Measurements from ENCODE around the gene DNAJC11. TPM values are rescaled to one million over a fixed set of nuclear protein-coding genes. Genes with fewer than 3 reads are reported as not detected.

The DNAJC11 gene
- total RNA-seq, 1 experiment from 2014 or later, result 75.6 TPM

DNA sequence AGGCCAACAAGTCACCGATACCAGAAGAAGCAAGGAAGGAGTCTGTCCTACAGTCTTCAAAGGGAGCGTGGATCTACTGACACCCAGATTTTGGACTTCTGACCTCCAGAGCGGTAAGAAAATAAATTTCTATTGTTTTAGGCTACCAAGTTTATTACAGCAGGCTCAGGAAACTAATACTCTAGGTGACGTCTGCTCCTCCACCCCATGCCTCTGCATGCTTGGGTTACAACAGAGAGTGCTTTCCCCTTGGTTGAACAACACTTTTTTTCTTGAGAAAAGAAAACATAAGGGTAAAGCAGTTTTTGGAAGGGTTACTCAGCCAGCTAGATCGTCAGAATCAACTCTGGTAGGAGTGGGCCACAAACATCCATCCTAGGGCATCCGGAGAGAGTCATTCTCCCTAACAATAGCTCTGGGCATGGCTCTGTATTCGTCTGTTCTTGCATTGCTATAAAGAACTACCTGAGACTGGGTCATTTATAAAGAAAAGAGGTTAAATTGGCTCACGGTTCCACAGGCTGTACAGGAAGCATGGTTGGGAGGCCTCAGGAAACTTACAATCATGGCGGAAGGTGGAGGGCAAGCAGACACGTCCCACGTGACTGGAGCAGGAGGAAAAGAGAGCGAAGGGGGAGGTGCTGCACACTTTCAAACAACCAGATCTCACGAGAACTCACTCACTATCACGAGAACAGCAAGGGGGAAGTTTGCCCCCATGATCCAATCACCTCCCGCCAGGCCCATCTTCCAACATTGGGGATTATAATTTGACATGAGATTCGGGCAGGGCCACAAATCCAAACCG lies 22.2 kb upstream of the DNAJC11 start:
- ATAC-seq (no peak), DNase-seq (ENCODE audit: low read depth, low spot score) (no peak)
- H3K36me3 ChIP-seq (ENCODE audit: control insufficient read depth in 1 of 2, insufficient read depth in 2 of 2, low read length in 2 of 2), result no peaks in the 10 kb centered on the region
- peaks cover 2 to 21% of the 10 kb centered on the region in 2 experiments; a peak in 2 of 4 replicates for H3K4me1 ChIP-seq (ENCODE audit: control insufficient read depth in 1 of 2, insufficient read depth in 2 of 2, low read length in 2 of 2)
- H3K4me2 ChIP-seq (ENCODE audit: low read length), result peak overlapping the region; percentile 50
- no peak for TF ChIP-seq ZNF274 (IDR thresholded peaks at IDR 0.05; ENCODE audit: low read depth, low read length)
- no peak for TF ChIP-seq ZFX (IDR thresholded peaks at IDR 0.05)
- TF ChIP-seq TCF7L2 (IDR thresholded peaks at IDR 0.05; ENCODE audit: borderline replicate concordance, extremely low read depth, insufficient read depth, insufficient read length), result no peak
- TF ChIP-seq, protein P1, sequence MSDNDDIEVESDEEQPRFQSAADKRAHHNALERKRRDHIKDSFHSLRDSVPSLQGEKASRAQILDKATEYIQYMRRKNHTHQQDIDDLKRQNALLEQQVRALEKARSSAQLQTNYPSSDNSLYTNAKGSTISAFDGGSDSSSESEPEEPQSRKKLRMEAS (IDR thresholded peaks at IDR 0.05), result no peak
- no peak for TF ChIP-seq EZH2 (IDR thresholded peaks at IDR 0.05)
- no peak for TF ChIP-seq RAD21 (IDR thresholded peaks at IDR 0.05; ENCODE audit: low read depth)
- TF ChIP-seq EZH2phosphoT487 (IDR thresholded peaks at IDR 0.05; ENCODE audit: borderline replicate concordance), result no peak
- H3K27ac ChIP-seq (ENCODE audit: low read depth, low read length), result no peak overlapping the region
- no peaks in the 10 kb centered on the region for H3K9me2 ChIP-seq (ENCODE audit: insufficient read depth)
- no peaks in the 10 kb centered on the region for H3K27me3 ChIP-seq (ENCODE audit: insufficient read depth, low read length)
- no peak overlapping the region for H3K4me3 ChIP-seq (replicated peaks in 1 of 2; ENCODE audit: low read depth in 1 of 2, low read length in 2 of 2)
- intact Hi-C loops (cut with micrococcal nuclease), result loop anchor here (10.0 kb wide), 1 partner anchor 921 kb away; no protein-coding TSS in a partner anchor
- ChIA-PET RAD21 (ENCODE audit: low non-redundant PET in 1 of 2, low total read pairs in 2 of 2, uncharacterized antibody in 2 of 2, unreplicated experiment in 2 of 2) (no interaction called here), POLR2A (no interaction called here), CTCF (no interaction called here)
- no peaks in the 10 kb centered on the region for H4K20me1 ChIP-seq (ENCODE audit: insufficient read depth)
- no peaks in the 10 kb centered on the region for H3K9me3 ChIP-seq (ENCODE audit: control insufficient read depth in 1 of 2, insufficient read depth in 1 of 2, low read depth in 1 of 2, low read length in 2 of 2)
- no peaks in the 10 kb centered on the region for H3K79me2 ChIP-seq (ENCODE audit: insufficient read depth, low read length)
- peak overlapping the region; percentile 64 for H2AFZ ChIP-seq (ENCODE audit: low read depth, low read length, poor library complexity, severe bottlenecking)
- H3K9ac ChIP-seq (ENCODE audit: low read length), result no peak overlapping the region
- no TSS peak for BruUV-seq (replicated peaks)

DNA sequence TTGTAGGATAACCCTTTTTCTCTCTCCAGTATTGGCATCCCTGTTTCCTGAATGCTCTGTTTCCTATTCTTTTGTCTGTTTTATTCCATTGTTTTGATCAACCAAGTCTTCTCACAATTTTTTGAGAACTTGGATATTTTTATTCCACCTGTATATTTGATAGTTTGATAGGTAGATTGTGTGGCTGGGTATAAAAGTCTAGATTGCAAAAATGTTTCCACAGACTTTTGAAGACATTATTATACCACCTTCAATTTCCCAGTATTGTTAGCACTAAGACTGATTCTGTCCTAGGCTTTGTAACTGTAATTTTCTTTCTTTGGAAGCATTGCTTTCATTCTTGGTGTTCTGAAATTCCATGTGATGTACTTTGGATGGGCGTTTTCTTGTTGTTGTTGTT lies 9.6 kb upstream of the DNAJC11 start:
- Histone ChIP-seq H3K27me3 (ENCODE audit: insufficient read depth, low read length) (no peaks in the 10 kb centered on the region), H2AFZ (ENCODE audit: low read depth, low read length, poor library complexity, severe bottlenecking) (no peak overlapping the region), H3K27ac (ENCODE audit: low read depth, low read length) (no peak overlapping the region), H3K79me2 (ENCODE audit: insufficient read depth, low read length) (no peaks in the 10 kb centered on the region), H3K9me3 (ENCODE audit: control insufficient read depth in 1 of 2, insufficient read depth in 1 of 2, low read depth in 1 of 2, low read length in 2 of 2) (peaks cover 5 to 9% of the 10 kb centered on the region in 2 experiments; a peak in 2 of 4 replicates), H3K9ac (ENCODE audit: low read length) (no peak overlapping the region), H4K20me1 (ENCODE audit: insufficient read depth) (no peaks in the 10 kb centered on the region), H3K36me3 (ENCODE audit: control insufficient read depth in 1 of 2, insufficient read depth in 2 of 2, low read length in 2 of 2) (no peaks in the 10 kb centered on the region), H3K4me1 (ENCODE audit: control insufficient read depth in 1 of 2, insufficient read depth in 2 of 2, low read length in 2 of 2) (no peaks in the 10 kb centered on the region), H3K9me2 (ENCODE audit: insufficient read depth) (no peaks in the 10 kb centered on the region), H3K4me3 (replicated peaks in 1 of 2; ENCODE audit: low read depth in 1 of 2, low read length in 2 of 2) (no peak overlapping the region), H3K4me2 (ENCODE audit: low read length) (no peak overlapping the region)
- ATAC-seq, result no peak
- intact Hi-C loops (cut with micrococcal nuclease), result no loop called here
- RAD21 ChIA-PET (ENCODE audit: low non-redundant PET in 1 of 2, low total read pairs in 2 of 2, uncharacterized antibody in 2 of 2, unreplicated experiment in 2 of 2), result no interaction called here
- POLR2A ChIA-PET, result no interaction called here
- CTCF ChIA-PET, result no interaction called here
- DNase-seq (ENCODE audit: low read depth, low spot score), result no peak
- BruUV-seq (replicated peaks), result no TSS peak
- TF ChIP-seq FOSL1 (IDR thresholded peaks at IDR 0.05; ENCODE audit: low read depth) (no peak), POLR2A (IDR thresholded peaks at IDR 0.05; ENCODE audit: borderline replicate concordance, extremely low read depth, insufficient read depth, insufficient read length) (no peak)
- TF ChIP-seq, protein P2, sequence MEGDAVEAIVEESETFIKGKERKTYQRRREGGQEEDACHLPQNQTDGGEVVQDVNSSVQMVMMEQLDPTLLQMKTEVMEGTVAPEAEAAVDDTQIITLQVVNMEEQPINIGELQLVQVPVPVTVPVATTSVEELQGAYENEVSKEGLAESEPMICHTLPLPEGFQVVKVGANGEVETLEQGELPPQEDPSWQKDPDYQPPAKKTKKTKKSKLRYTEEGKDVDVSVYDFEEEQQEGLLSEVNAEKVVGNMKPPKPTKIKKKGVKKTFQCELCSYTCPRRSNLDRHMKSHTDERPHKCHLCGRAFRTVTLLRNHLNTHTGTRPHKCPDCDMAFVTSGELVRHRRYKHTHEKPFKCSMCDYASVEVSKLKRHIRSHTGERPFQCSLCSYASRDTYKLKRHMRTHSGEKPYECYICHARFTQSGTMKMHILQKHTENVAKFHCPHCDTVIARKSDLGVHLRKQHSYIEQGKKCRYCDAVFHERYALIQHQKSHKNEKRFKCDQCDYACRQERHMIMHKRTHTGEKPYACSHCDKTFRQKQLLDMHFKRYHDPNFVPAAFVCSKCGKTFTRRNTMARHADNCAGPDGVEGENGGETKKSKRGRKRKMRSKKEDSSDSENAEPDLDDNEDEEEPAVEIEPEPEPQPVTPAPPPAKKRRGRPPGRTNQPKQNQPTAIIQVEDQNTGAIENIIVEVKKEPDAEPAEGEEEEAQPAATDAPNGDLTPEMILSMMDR (IDR thresholded peaks at IDR 0.05 in 2 of 3, conservative IDR thresholded peaks at IDR 0.05 in 1 of 3; ENCODE audit: borderline replicate concordance in 1 of 3, insufficient read depth in 1 of 3, low read depth in 2 of 3, low read length in 2 of 3), result no peak
- TF ChIP-seq, protein P3, sequence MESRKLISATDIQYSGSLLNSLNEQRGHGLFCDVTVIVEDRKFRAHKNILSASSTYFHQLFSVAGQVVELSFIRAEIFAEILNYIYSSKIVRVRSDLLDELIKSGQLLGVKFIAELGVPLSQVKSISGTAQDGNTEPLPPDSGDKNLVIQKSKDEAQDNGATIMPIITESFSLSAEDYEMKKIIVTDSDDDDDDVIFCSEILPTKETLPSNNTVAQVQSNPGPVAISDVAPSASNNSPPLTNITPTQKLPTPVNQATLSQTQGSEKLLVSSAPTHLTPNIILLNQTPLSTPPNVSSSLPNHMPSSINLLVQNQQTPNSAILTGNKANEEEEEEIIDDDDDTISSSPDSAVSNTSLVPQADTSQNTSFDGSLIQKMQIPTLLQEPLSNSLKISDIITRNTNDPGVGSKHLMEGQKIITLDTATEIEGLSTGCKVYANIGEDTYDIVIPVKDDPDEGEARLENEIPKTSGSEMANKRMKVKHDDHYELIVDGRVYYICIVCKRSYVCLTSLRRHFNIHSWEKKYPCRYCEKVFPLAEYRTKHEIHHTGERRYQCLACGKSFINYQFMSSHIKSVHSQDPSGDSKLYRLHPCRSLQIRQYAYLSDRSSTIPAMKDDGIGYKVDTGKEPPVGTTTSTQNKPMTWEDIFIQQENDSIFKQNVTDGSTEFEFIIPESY (IDR thresholded peaks at IDR 0.05; ENCODE audit: extremely low read depth, insufficient replicate concordance, low read length), result no peak

Measured in HCT116 (cell line).